Limb (tissue), 2 donors: ENCODE measurements around the gene TMEM126A.

Experiments used
- DNase-seq, 2 donors: peaks; one replicate each; pipeline ENCODE4 v3.0.0-alpha.2; 2016; ENCODE audit errors: extremely low spot score in 2 of 2

The TMEM126A gene

DNA sequence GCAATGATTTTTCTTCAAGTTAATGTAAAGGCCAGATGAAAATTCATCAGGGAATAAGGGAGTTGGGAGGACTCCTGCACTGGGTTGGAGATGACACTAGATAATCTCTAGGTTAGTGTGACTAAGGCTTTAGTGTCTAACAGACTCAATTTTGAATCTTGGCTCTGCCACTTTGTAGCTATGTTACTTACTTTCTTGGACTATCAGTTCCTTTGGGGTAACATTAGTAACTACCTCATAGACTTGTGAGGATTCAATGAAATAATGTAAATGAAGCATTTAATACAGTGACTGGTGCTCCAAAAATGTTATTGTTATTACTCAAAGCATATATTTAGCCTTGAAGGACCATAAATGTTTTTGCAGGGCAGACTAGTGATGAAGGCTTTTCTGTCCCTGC, 47.8 kb downstream of the TMEM126A start:
- no peak for DNase-seq

DNA sequence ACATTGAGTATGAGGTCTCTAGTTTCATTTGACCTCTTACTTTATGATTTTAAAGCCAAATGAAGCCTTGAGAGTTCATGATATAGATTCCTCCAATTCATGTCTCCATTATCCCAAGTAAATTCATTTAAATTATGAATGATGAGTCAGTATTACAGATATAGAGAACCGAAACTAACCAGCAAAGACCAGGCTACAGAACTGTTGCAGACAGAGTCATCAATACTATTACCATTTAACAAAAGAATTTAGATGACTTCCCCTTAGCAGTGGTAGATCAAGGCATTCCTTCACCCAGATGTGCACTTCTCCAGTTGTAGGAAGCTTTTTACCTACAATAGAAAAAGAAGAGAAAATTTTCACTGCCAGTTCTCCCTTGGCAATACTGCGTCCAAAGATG, 50.0 kb downstream of the TMEM126A start:
- no peak for DNase-seq

DNA sequence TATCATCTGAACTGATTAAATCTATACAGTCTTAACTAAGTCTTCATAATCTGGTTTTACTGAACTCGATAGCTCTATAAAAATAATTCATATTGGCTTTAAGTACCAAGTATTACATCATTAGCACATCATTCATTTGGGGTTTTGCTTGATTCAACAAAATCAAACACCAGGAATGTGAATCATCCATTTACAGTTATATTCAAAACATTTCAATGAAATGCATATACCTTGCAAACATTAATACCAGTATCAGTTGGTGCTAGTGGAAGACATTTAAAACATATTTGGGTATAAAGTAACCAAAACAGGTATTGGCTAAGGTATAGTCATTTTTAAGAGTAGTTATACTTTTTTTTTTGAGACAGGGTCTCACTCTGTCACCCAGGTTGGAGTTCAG, 50.4 kb downstream of the TMEM126A start:
- no peak for DNase-seq

DNA sequence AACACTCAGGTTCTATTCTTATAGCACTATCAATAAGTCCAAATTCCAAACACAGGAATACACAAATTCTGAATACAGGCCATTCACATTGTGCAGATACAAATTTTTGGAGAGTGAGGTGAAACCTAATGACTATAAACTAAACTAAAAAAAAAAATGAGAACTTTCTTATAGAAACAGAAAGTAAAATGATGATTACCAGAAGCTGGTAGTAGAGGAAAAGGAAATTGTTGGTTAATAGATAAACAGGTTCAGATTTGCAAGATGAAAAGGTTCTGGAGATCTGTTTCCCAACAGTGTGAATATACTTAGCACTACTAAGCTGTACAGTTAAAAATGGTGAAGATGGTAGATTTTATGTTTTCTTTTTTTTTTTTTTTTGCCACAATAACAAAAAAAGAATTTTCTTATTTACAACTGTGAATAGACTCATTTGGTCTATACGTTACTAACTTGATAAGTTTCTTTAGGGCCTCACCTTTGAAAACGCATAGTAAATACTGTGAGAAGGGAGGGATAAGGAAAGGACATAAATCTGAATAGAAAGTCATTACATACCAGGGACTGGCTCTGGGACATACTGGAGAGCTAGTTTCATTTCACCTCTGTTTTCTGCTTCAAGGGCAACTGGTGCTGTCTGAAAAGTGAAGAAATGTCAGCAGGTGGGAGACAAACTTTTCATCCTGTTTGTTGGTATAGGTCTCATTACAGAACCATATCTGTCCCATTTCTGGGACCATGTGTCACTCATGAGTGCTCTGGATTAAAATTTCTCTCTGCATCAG, 52.4 kb downstream of the TMEM126A start:
- DNase-seq, result no peak

DNA sequence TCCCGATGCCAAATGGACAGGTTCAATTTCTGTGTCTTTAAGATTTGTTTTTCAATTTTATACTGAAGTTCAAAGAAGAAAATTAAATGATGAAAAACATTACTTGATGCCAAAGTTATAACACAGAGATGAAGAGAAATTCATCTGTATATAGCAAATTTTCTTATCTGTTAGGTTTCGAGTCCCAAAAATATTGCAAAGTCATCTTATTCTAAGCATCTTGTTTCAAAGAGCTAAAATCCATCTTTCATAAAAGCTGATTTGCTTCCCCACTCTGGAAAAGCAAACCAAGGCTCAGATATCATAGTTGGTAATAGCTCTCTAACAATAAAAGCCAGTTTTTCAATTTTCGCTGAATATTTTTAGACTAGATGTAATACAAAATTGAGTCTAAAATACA, 57.2 kb downstream of the TMEM126A start:
- DNase-seq, result no peak

DNA sequence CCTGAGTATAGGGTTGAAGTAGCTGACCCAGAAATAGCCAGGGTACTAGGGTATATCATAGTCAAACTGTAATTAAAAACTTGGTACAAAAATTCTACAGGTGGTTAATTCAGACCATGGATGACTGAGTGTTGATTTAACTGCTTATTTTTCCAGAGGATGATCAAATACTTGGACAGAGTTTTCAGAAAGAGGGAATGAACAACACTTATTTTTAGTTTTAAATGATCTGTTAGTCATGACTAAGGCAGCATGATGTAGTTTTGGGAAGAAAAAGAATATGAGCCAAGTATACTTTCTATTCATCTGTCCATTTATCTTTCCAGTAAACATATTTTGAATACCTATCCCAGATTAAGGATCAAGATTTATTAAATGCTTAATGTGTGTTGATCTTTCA, 58.0 kb downstream of the TMEM126A start:
- DNase-seq, result no peak
